Measurements from ENCODE around the gene NBPF1.
"Not testable (repeated sequence)": the region's sequence is repeated elsewhere in the genome, so short reads cannot be mapped to it uniquely, and the experiment has no call there.

NBPF1 gene

GRCh38 chr1:16644482-16645270, 31.3 kb upstream of the NBPF1 start:
- H3K36me3 Mint-ChIP-seq (ENCODE audit: low read depth); H3K9me3 Mint-ChIP-seq; H3K27ac Mint-ChIP-seq; H3K27me3 Mint-ChIP-seq; H3K4me3 Mint-ChIP-seq; H3K4me1 Mint-ChIP-seq (ENCODE audit: low read depth): not testable (repeated sequence)
- peak; percentile 100 for DNase-seq

- H3K27me3 Mint-ChIP-seq = no peaks in the 10 kb centered on the region
Observed at GRCh38 chr1:16644193-16644481, 30.8 kb upstream of the NBPF1 start.

GRCh38 chr1:16643476-16644192, 30.3 kb upstream of the NBPF1 start:
- peak; percentile 45 for DNase-seq
- H3K27me3 Mint-ChIP-seq, H3K4me3 Mint-ChIP-seq: not testable (repeated sequence)

More at GRCh38 chr1:16644193-16644481, 30.8 kb upstream of the NBPF1 start:
- Mint-ChIP-seq H3K4me3 (no peak overlapping the region), H3K36me3 (ENCODE audit: low read depth) (no peaks in the 10 kb centered on the region), H3K27ac (no peak overlapping the region), H3K9me3 (no peaks in the 10 kb centered on the region), H3K4me1 (ENCODE audit: low read depth) (no peaks in the 10 kb centered on the region)
- DNase-seq = no peak

GRCh38 chr1:16643001-16643411, 29.6 kb upstream of the NBPF1 start:
- not testable (repeated sequence) for H3K4me1 Mint-ChIP-seq (ENCODE audit: low read depth); H3K27me3 Mint-ChIP-seq; H3K4me3 Mint-ChIP-seq; H3K9me3 Mint-ChIP-seq; H3K27ac Mint-ChIP-seq; H3K36me3 Mint-ChIP-seq (ENCODE audit: low read depth)
- peak; percentile 41 for DNase-seq

More at GRCh38 chr1:16643476-16644192, 30.3 kb upstream of the NBPF1 start:
- not testable (repeated sequence) for H3K36me3 Mint-ChIP-seq (ENCODE audit: low read depth); H3K9me3 Mint-ChIP-seq; H3K4me1 Mint-ChIP-seq (ENCODE audit: low read depth); H3K27ac Mint-ChIP-seq

- H3K27ac Mint-ChIP-seq; H3K4me1 Mint-ChIP-seq (ENCODE audit: low read depth); H3K4me3 Mint-ChIP-seq; H3K36me3 Mint-ChIP-seq (ENCODE audit: low read depth); H3K9me3 Mint-ChIP-seq; H3K27me3 Mint-ChIP-seq: not testable (repeated sequence)
- peak; percentile 34 for DNase-seq
Observed at GRCh38 chr1:16642025-16642966, 28.9 kb upstream of the NBPF1 start.

GRCh38 chr1:16641159-16641975, 28.0 kb upstream of the NBPF1 start:
- not testable (repeated sequence) for DNase-seq

GRCh38 chr1:16639091-16640031, 26.0 kb upstream of the NBPF1 start:
- not testable (repeated sequence) for H3K4me3 Mint-ChIP-seq; H3K9me3 Mint-ChIP-seq; H3K36me3 Mint-ChIP-seq (ENCODE audit: low read depth); H3K4me1 Mint-ChIP-seq (ENCODE audit: low read depth); H3K27ac Mint-ChIP-seq; H3K27me3 Mint-ChIP-seq
- peak; percentile 31 for DNase-seq

More at GRCh38 chr1:16641159-16641975, 28.0 kb upstream of the NBPF1 start:
- H3K4me1 Mint-ChIP-seq (ENCODE audit: low read depth); H3K36me3 Mint-ChIP-seq (ENCODE audit: low read depth); H3K4me3 Mint-ChIP-seq; H3K27ac Mint-ChIP-seq; H3K9me3 Mint-ChIP-seq; H3K27me3 Mint-ChIP-seq: not testable (repeated sequence)

- not testable (repeated sequence) for H3K27ac Mint-ChIP-seq; H3K9me3 Mint-ChIP-seq; H3K4me1 Mint-ChIP-seq (ENCODE audit: low read depth); H3K4me3 Mint-ChIP-seq; H3K27me3 Mint-ChIP-seq
- H3K36me3 Mint-ChIP-seq (ENCODE audit: low read depth) = peaks cover 18% of the 10 kb centered on the region
- peak; percentile 33 for DNase-seq
Observed at GRCh38 chr1:16637941-16638778, 24.8 kb upstream of the NBPF1 start.

- DNase-seq; H3K27ac Mint-ChIP-seq; H3K4me1 Mint-ChIP-seq (ENCODE audit: low read depth); H3K9me3 Mint-ChIP-seq; H3K4me3 Mint-ChIP-seq; H3K27me3 Mint-ChIP-seq: not testable (repeated sequence)
- peaks cover 33% of the 10 kb centered on the region for H3K36me3 Mint-ChIP-seq (ENCODE audit: low read depth)
Observed at GRCh38 chr1:16636551-16637195, 23.3 kb upstream of the NBPF1 start.

GRCh38 chr1:16635959-16636358, 22.6 kb upstream of the NBPF1 start:
- not testable (repeated sequence) for H3K4me1 Mint-ChIP-seq (ENCODE audit: low read depth); H3K9me3 Mint-ChIP-seq; H3K27ac Mint-ChIP-seq; H3K4me3 Mint-ChIP-seq; H3K27me3 Mint-ChIP-seq
- peak; percentile 32 for DNase-seq
- peaks cover 40% of the 10 kb centered on the region for H3K36me3 Mint-ChIP-seq (ENCODE audit: low read depth)

- H3K9me3 Mint-ChIP-seq; H3K27ac Mint-ChIP-seq; H3K4me3 Mint-ChIP-seq; DNase-seq; H3K4me1 Mint-ChIP-seq (ENCODE audit: low read depth); H3K27me3 Mint-ChIP-seq: not testable (repeated sequence)
- H3K36me3 Mint-ChIP-seq (ENCODE audit: low read depth) = peaks cover 62% of the 10 kb centered on the region
Observed at GRCh38 chr1:16633540-16634282, 20.3 kb upstream of the NBPF1 start.

Measured in activated T-cell treated with anti-CD3 and anti-CD28 coated beads, Interleukin-2, amount 50 U/mL, for 24 hours (primary cell).